HepG2 (cell line): ENCODE data around the gene PPP2R2C.

ENCODE experiments used
- BRCA1 ChIP-seq: sonication (generic); formaldehyde crosslinking; IDR thresholded peaks from 2 replicates; pipeline ENCODE4 v1.4.0; 2020; ENCODE audit warnings: missing genetic modification reagents
- CREM ChIP-seq, 2 experiments: sonication (generic) in 1 of 2; formaldehyde crosslinking in 1 of 2; IDR thresholded peaks; 2 replicates each; pipeline versions ENCODE4 v1.4.0 to v1.6.1; 2016 to 2020; ENCODE audit warnings: antibody characterized with exemption in 1 of 2, mild to moderate bottlenecking in 1 of 2, missing genetic modification reagents in 1 of 2
- ERF ChIP-seq: IDR thresholded peaks from 2 replicates; pipeline ENCODE4 v1.6.1; 2018; ENCODE audit warnings: missing biosample characterization, missing genetic modification reagents
- MAFG ChIP-seq: sonication (generic); formaldehyde crosslinking; IDR thresholded peaks from 2 replicates; pipeline ENCODE4 v1.5.1; 2020; ENCODE audit warnings: mild to moderate bottlenecking, missing genetic modification reagents
- MXI1 ChIP-seq: IDR thresholded peaks from 3 replicates; pipeline ENCODE4 v1.6.1; 2012; ENCODE audit warnings: low read depth, low read length, inconsistent platforms, borderline replicate concordance
- POLR2AphosphoS2 ChIP-seq: IDR thresholded peaks from 2 replicates; pipeline ENCODE4 v1.6.1; 2011; ENCODE audit warnings: low read depth, low read length, improper control_type of control experiment
- RNF2 ChIP-seq: fragments of 450-650 bp; conservative IDR thresholded peaks from 2 replicates; pipeline ENCODE4 v1.6.1; 2016; ENCODE audit warnings: low read depth
- TEAD2 ChIP-seq: sonication (generic); formaldehyde crosslinking; IDR thresholded peaks from 2 replicates; pipeline ENCODE4 v1.9.0; 2021; ENCODE audit warnings: missing genetic modification reagents
- ZBTB8A ChIP-seq: sonication (generic); formaldehyde crosslinking; IDR thresholded peaks from 2 replicates; pipeline ENCODE4 v1.4.0; 2020; ENCODE audit warnings: mild to moderate bottlenecking, low read depth, missing genetic modification reagents, borderline replicate concordance
- TF ChIP-seq, protein P1 (sequence below): sonication (generic); formaldehyde crosslinking; IDR thresholded peaks from 2 replicates; pipeline ENCODE4 v1.5.0; 2020; ENCODE audit warnings: mild to moderate bottlenecking, missing genetic modification reagents, moderate library complexity

GRCh38 chr4:6396696-6397236, 75.6 kb downstream of the PPP2R2C start:
- TF ChIP-seq RNF2 (no peak), MAFG (CRISPR knock-in tag) (no peak), ZBTB8A (CRISPR knock-in tag) (no peak), POLR2AphosphoS2 (no peak), CREM (IDR thresholded peaks at IDR 0.05) (no peak), CREM (CRISPR knock-in tag; IDR thresholded peaks at IDR 0.05) (no peak), ERF (CRISPR knock-in tag) (no peak), BRCA1 (no peak), TEAD2 (CRISPR knock-in tag) (no peak), MXI1 (no peak)
- TF ChIP-seq, protein P1, sequence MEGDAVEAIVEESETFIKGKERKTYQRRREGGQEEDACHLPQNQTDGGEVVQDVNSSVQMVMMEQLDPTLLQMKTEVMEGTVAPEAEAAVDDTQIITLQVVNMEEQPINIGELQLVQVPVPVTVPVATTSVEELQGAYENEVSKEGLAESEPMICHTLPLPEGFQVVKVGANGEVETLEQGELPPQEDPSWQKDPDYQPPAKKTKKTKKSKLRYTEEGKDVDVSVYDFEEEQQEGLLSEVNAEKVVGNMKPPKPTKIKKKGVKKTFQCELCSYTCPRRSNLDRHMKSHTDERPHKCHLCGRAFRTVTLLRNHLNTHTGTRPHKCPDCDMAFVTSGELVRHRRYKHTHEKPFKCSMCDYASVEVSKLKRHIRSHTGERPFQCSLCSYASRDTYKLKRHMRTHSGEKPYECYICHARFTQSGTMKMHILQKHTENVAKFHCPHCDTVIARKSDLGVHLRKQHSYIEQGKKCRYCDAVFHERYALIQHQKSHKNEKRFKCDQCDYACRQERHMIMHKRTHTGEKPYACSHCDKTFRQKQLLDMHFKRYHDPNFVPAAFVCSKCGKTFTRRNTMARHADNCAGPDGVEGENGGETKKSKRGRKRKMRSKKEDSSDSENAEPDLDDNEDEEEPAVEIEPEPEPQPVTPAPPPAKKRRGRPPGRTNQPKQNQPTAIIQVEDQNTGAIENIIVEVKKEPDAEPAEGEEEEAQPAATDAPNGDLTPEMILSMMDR = no peak
